GM13977 (cell line): ENCODE results near the gene GSN.

Experiments used
- DNase-seq: peaks from one replicate; pipeline ENCODE4 v3.0.0; 2012; ENCODE audit warnings: low spot score
- in situ Hi-C: fragments of 300-500 bp; cut with MboI; formaldehyde crosslinking; loops from one replicate; pipeline ENCODE4 v1.12.0; 2022; ENCODE audit warnings: low sequenced_read_pairs, low pct_unique_long_range_greater_than_20kb, mixed read lengths, inconsistent platforms; ENCODE audit not compliant: unreplicated experiment
- TF ChIP-seq, protein P1 (sequence below): IDR thresholded peaks from 2 replicates; pipeline ENCODE4 v1.5.1; 2012; ENCODE audit warnings: mild to moderate bottlenecking, control low read depth; ENCODE audit not compliant: insufficient read depth; ENCODE audit errors: extremely low read depth, missing control alignments

The GSN gene

DNA sequence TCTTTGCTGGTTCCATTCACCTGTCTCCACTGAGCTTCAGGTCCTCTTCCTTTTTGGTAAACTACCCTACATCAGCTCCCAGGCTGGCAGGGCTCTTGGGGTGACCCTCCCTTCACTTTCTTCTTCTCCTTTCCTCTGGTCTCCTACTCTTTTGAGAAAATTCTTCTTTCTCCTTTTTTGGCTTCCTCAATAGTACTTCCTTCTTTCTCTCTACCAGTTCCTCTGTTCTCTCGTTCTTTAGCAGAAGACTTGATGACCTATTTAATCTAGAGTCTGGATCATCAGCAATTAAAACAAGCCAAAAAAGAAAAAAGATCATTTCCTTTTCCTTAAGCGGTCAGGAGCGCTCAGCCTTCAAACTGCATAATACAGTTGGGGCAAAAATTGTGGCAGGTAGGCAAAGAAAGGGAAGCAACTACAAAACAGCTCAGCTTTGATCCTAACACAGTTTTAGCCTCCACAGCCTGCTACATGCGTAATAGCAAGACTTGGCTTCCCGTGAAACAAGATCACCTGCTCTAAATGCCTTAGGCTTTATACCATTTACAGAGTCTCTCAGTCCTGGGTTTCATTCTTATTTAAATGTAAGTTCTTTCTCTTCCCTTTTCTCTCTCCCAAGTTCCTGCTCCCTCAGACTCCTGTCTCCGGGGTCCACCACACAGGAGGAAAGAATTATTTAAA, 14.0 kb upstream of the GSN start:
- in situ Hi-C loops, result no loop called here
- no peak for DNase-seq
- TF ChIP-seq, protein P1, sequence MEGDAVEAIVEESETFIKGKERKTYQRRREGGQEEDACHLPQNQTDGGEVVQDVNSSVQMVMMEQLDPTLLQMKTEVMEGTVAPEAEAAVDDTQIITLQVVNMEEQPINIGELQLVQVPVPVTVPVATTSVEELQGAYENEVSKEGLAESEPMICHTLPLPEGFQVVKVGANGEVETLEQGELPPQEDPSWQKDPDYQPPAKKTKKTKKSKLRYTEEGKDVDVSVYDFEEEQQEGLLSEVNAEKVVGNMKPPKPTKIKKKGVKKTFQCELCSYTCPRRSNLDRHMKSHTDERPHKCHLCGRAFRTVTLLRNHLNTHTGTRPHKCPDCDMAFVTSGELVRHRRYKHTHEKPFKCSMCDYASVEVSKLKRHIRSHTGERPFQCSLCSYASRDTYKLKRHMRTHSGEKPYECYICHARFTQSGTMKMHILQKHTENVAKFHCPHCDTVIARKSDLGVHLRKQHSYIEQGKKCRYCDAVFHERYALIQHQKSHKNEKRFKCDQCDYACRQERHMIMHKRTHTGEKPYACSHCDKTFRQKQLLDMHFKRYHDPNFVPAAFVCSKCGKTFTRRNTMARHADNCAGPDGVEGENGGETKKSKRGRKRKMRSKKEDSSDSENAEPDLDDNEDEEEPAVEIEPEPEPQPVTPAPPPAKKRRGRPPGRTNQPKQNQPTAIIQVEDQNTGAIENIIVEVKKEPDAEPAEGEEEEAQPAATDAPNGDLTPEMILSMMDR, result no peak

GRCh38 chr9:121259498-121259897, 8.5 kb upstream of the GSN start:
- TF ChIP-seq, protein P1, result no peak
- no peak for DNase-seq
- in situ Hi-C loops, result no loop called here

- TF ChIP-seq, protein P1, result no peak
- no peak for DNase-seq
- in situ Hi-C loops, result no loop called here
These were observed 8.0 kb upstream of the GSN start for GRCh38 chr9:121259935-121260334.

- TF ChIP-seq, protein P1, result no peak
- DNase-seq, result no peak
- in situ Hi-C loops, result no loop called here
These were observed 7.4 kb upstream of the GSN start for GRCh38 chr9:121260457-121261106.

DNA sequence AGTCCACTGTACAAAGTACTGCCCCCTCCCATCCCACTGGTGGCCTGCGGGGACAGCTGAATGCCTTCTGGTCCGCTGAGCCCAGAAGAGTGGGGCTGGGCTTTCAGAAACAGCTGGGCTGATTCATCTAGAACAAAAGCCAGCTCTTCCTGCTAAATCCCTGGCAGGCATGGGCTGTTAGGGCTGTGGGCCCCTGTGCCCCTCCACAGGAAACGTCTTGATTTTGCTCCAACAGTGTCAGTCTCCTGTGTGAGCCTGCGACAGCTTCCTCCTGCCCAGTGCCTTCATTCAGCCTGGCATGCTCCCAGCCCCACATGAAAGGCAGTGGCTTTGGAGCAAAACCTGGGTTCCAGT, 6.9 kb upstream of the GSN start:
- TF ChIP-seq, protein P1, result no peak
- in situ Hi-C loops, result no loop called here
- DNase-seq, result no peak

DNA sequence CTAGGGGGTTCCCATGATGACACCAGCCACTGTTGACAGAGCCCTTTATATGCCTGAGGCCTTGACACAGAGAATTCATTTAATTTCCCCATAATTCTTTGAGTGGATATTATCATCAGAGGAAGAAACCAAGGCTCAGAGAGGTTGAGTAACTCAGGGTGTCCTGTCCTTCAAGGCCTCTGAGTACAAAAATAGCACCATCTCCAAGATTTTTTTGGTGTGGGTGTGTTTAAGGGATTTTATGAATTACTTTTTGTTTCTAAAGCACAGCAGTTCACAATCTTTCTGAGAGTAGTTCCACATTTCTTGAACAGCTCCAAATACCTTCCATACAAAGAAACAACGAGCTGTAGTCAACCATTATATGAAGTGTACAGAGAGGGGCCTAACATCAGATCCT, 6.2 kb upstream of the GSN start:
- in situ Hi-C loops, result no loop called here
- DNase-seq, result no peak

More for the DNA sequence above, 6.2 kb upstream of the GSN start:
- TF ChIP-seq, protein P1, result no peak
